HG02840 (cell line): ENCODE results near the gene AK3.

Experiments used
- ATAC-seq: cut with Tn5 transposase; IDR thresholded peaks from one replicate; pipeline ENCODE4 v1.9.1; 2021; ENCODE audit warnings: mild to moderate bottlenecking, moderate library complexity, moderate number of reproducible peaks; ENCODE audit not compliant: unreplicated experiment, low FRiP score

AK3 gene

GRCh38 chr9:4750023-4750673, 9.1 kb upstream of the AK3 start:
- ATAC-seq, result no peak

- ATAC-seq, result no peak
These were observed 7.6 kb upstream of the AK3 start for GRCh38 chr9:4748612-4749011.

- ATAC-seq, result no peak
These were observed 5.5 kb upstream of the AK3 start for GRCh38 chr9:4746278-4747030.

- ATAC-seq, result no peak
These were observed 2.3 kb upstream of the AK3 start for GRCh38 chr9:4743131-4743875.

GRCh38 chr9:4742246-4742645, 1.2 kb upstream of the AK3 start:
- no peak for ATAC-seq

- peak; percentile 0 for ATAC-seq
These were observed 525 bp upstream of the AK3 start for GRCh38 chr9:4741365-4742089.

GRCh38 chr9:4740388-4740637, 689 bp downstream of the AK3 start:
- ATAC-seq, result no peak

- no peak for ATAC-seq
These were observed 1.2 kb downstream of the AK3 start for GRCh38 chr9:4739587-4740387.

- no peak for ATAC-seq
These were observed 2.0 kb downstream of the AK3 start for GRCh38 chr9:4738866-4739586.

- no peak for ATAC-seq
These were observed 6.9 kb downstream of the AK3 start for GRCh38 chr9:4734150-4734549.

GRCh38 chr9:4732890-4733289, 8.1 kb downstream of the AK3 start:
- ATAC-seq, result no peak

GRCh38 chr9:4727593-4727992, 13.4 kb downstream of the AK3 start:
- ATAC-seq, result no peak

- ATAC-seq, result no peak
These were observed 15.1 kb downstream of the AK3 start for GRCh38 chr9:4725706-4726442.

- ATAC-seq, result no peak
These were observed 19.3 kb downstream of the AK3 start for GRCh38 chr9:4721736-4722135.

GRCh38 chr9:4718911-4719310, 22.1 kb downstream of the AK3 start:
- no peak for ATAC-seq

GRCh38 chr9:4717815-4718214, 23.2 kb downstream of the AK3 start:
- no peak for ATAC-seq

- ATAC-seq, result no peak
These were observed 24.8 kb downstream of the AK3 start for GRCh38 chr9:4716163-4716562.

- no peak for ATAC-seq
These were observed 26.6 kb downstream of the AK3 start for GRCh38 chr9:4714266-4715016.
